SK-N-SH (cell line): ENCODE measurements around the gene PWWP2B. TPM values are rescaled to one million over a fixed set of nuclear protein-coding genes. Genes with fewer than 3 reads are reported as not detected.

Source experiments
- CTCF ChIA-PET: fragments of 300-600, 350-600 bp; formaldehyde crosslinking; extraction: SDS; loops from one replicate; lab custom pipeline; 2021; lab: Yijun Ruan, JAX
- POLR2A ChIA-PET: fragments of 350-600 bp; sonication (Branson Sonifier 250); formaldehyde crosslinking; extraction: SDS; loops from one replicate; lab custom pipeline; 2020; ENCODE audit warnings: antibody characterized with exemption, inconsistent platforms; lab: Yijun Ruan, JAX
- DNase-seq: peaks from one replicate; pipeline ENCODE4 v3.0.0; 2012
- H2AFZ ChIP-seq: fragments of 200-600 bp; sonication (generic); 2 replicates; pipeline ENCODE4 v1.8.1; 2016; ENCODE audit warnings: antibody characterized with exemption, mild to moderate bottlenecking, low read depth
- H3F3A ChIP-seq: fragments of 200-600 bp; sonication (generic); replicated peaks from 2 replicates; pipeline ENCODE3; 2016; ENCODE audit warnings: antibody characterized with exemption, mild to moderate bottlenecking; ENCODE audit not compliant: insufficient read depth
- H3K27ac ChIP-seq, 2 experiments: fragments of 200-500 bp in 1 of 2; fragments of 200-600 bp in 1 of 2; sonication (Bioruptor generic) in 1 of 2; sonication (generic), shearing (Covaris generic) in 1 of 2; 2 replicates each; pipeline versions ENCODE4 v1.5.1 to v1.6.1; 2014 to 2016; ENCODE audit warnings: low read depth in 2 of 2, inconsistent platforms in 1 of 2, low read length in 1 of 2, mild to moderate bottlenecking in 1 of 2, mixed read lengths in 1 of 2
- H3K27me3 ChIP-seq: fragments of 200-600 bp; sonication (generic), shearing (Covaris generic); 2 replicates; pipeline ENCODE4 v1.6.1; 2016; ENCODE audit warnings: mixed run types; ENCODE audit not compliant: insufficient read depth
- H3K36me3 ChIP-seq, 2 experiments: fragments of 200-500 bp in 1 of 2; fragments of 200-600 bp in 1 of 2; sonication (Bioruptor generic) in 1 of 2; sonication (generic) in 1 of 2; replicated peaks in 1 of 2; 2 replicates each; pipeline versions ENCODE3 to v1.5.1; 2014 to 2016; ENCODE audit warnings: low read length in 1 of 2, mild to moderate bottlenecking in 1 of 2; ENCODE audit not compliant: insufficient read depth in 2 of 2, control insufficient read depth in 1 of 2
- H3K4me1 ChIP-seq, 2 experiments: fragments of 200-500 bp in 1 of 2; fragments of 200-600 bp in 1 of 2; sonication (Bioruptor generic) in 1 of 2; sonication (generic), shearing (Covaris generic) in 1 of 2; 2 replicates each; pipeline versions ENCODE4 v1.5.1 to v1.6.1; 2014 to 2016; ENCODE audit warnings: low read depth in 1 of 2, low read length in 1 of 2, mixed run types in 1 of 2; ENCODE audit not compliant: insufficient read depth in 2 of 2, control insufficient read depth in 1 of 2
- H3K4me2 ChIP-seq: fragments of 200-600 bp; sonication (generic), shearing (Covaris generic); 2 replicates; pipeline ENCODE4 v1.6.1; 2017; ENCODE audit warnings: mixed run types
- H3K4me3 ChIP-seq, 2 experiments: fragments of 200-500 bp in 1 of 2; fragments of 200-600 bp in 1 of 2; sonication (Bioruptor generic) in 1 of 2; sonication (generic), shearing (Covaris generic) in 1 of 2; 2 replicates each; pipeline versions ENCODE4 v1.5.1 to v1.8.1; 2014 to 2016; ENCODE audit warnings: low read depth in 2 of 2, inconsistent platforms in 1 of 2, low read length in 1 of 2, mild to moderate bottlenecking in 1 of 2, mixed read lengths in 1 of 2, moderate library complexity in 1 of 2
- H3K79me2 ChIP-seq: fragments of 200-600 bp; sonication (generic); 2 replicates; pipeline ENCODE4 v1.8.1; 2017; ENCODE audit warnings: mild to moderate bottlenecking; ENCODE audit not compliant: insufficient read depth
- H3K9ac ChIP-seq: fragments of 200-600 bp; sonication (generic); 2 replicates; pipeline ENCODE4 v1.6.1; 2017; ENCODE audit warnings: mixed run types
- H3K9me2 ChIP-seq: fragments of 200-600 bp; sonication (generic); 2 replicates; pipeline ENCODE4 v1.6.1; 2017; ENCODE audit warnings: mixed run types
- H3K9me3 ChIP-seq: fragments of 200-600 bp; sonication (generic); 2 replicates; pipeline ENCODE4 v1.6.1; 2017; ENCODE audit warnings: mixed run types, mild to moderate bottlenecking, moderate library complexity
- H4K20me1 ChIP-seq: fragments of 200-600 bp; sonication (generic); 2 replicates; pipeline ENCODE4 v1.6.1; 2017; ENCODE audit warnings: mild to moderate bottlenecking, mixed run types; ENCODE audit not compliant: insufficient read depth
- CHD2 ChIP-seq: fragments of 150-350 bp; IDR thresholded peaks from 2 replicates; pipeline ENCODE4 v1.6.1; 2018; ENCODE audit warnings: low read length; ENCODE audit not compliant: partially characterized antibody
- ELF1 ChIP-seq: IDR thresholded peaks from 2 replicates; pipeline ENCODE4 v1.4.0; 2012
- EP300 ChIP-seq, 2 experiments: IDR thresholded peaks; 2 replicates each; pipeline versions ENCODE4 v1.4.0 to v1.6.1; 2012; ENCODE audit warnings: borderline replicate concordance in 1 of 2, low read depth in 1 of 2, low read length in 1 of 2
- FOSL2 ChIP-seq: IDR thresholded peaks from 2 replicates; pipeline ENCODE4 v1.4.0; 2012; ENCODE audit warnings: low read depth, mild to moderate bottlenecking, moderate library complexity, borderline replicate concordance
- FOXJ3 ChIP-seq: sonication (generic); formaldehyde crosslinking; IDR thresholded peaks from 2 replicates; pipeline ENCODE4 v1.5.1; 2020; ENCODE audit warnings: mild to moderate bottlenecking, missing genetic modification reagents
- GABPA ChIP-seq: IDR thresholded peaks from 2 replicates; pipeline ENCODE4 v1.4.0; 2012; ENCODE audit warnings: low read depth, mild to moderate bottlenecking
- GATA2 ChIP-seq: sonication (generic); formaldehyde crosslinking; IDR thresholded peaks from 2 replicates; pipeline ENCODE4 v1.5.0; 2020; ENCODE audit warnings: mild to moderate bottlenecking, missing genetic modification reagents
- NFIC ChIP-seq: IDR thresholded peaks from 2 replicates; pipeline ENCODE4 v1.4.0; 2012; ENCODE audit warnings: borderline replicate concordance
- RAD21 ChIP-seq: IDR thresholded peaks from 2 replicates; pipeline ENCODE4 v1.6.1; 2012; ENCODE audit warnings: mild to moderate bottlenecking, low read length
- RCOR1 ChIP-seq: fragments of 150-350 bp; IDR thresholded peaks from 2 replicates; pipeline ENCODE4 v1.6.1; 2017; ENCODE audit warnings: antibody characterized with exemption, low read length
- RFX5 ChIP-seq: IDR thresholded peaks from 2 replicates; pipeline ENCODE4 v1.6.1; 2012; ENCODE audit warnings: mild to moderate bottlenecking, improper control_type of control experiment, low read length
- RXRA ChIP-seq: IDR thresholded peaks from 2 replicates; pipeline ENCODE4 v1.4.0; 2012; ENCODE audit warnings: low read depth, mild to moderate bottlenecking, borderline replicate concordance
- SMC3 ChIP-seq: IDR thresholded peaks from 2 replicates; pipeline ENCODE4 v1.6.1; 2012; ENCODE audit warnings: low read depth, low read length, improper control_type of control experiment
- TCF12 ChIP-seq: IDR thresholded peaks from 2 replicates; pipeline ENCODE4 v1.4.0; 2012
- TEAD4 ChIP-seq: IDR thresholded peaks from 2 replicates; pipeline ENCODE4 v1.4.0; 2012; ENCODE audit warnings: mild to moderate bottlenecking, borderline replicate concordance; ENCODE audit not compliant: insufficient read depth
- YY1 ChIP-seq: IDR thresholded peaks from 2 replicates; pipeline ENCODE4 v1.4.0; 2012; ENCODE audit warnings: low read depth, mild to moderate bottlenecking
- WGBS: methylation state at CpG from one replicate; pipeline ENCODE4 v1.1.6; 2017; ENCODE audit warnings: low lambda C conversion rate; 5-methylcytosine and 5-hydroxymethylcytosine counted together
- polyA plus RNA-seq, 3 experiments: library from polyadenylated mRNA; depleted of rRNA; stranded (reverse); fragments of >200 nt; gene quantifications; 2 replicates each; pipeline ENCODE4 v1.2.3, GENCODE V29; 2012
- TF ChIP-seq, protein P1 (sequence below): fragments of 150-350 bp; IDR thresholded peaks from 2 replicates; pipeline ENCODE4 v1.6.1; 2016; ENCODE audit warnings: mild to moderate bottlenecking, low read depth, low read length
- TF ChIP-seq, protein P2 (sequence below): IDR thresholded peaks from 2 replicates; pipeline ENCODE4 v1.4.0; 2012; ENCODE audit warnings: low read depth
- TF ChIP-seq, protein P3 (sequence below): IDR thresholded peaks from 2 replicates; pipeline ENCODE4 v1.4.0; 2012; ENCODE audit warnings: low read depth, borderline replicate concordance
- TF ChIP-seq, protein P4 (sequence below): IDR thresholded peaks from 2 replicates; pipeline ENCODE4; 2012

The PWWP2B gene
- polyA plus RNA-seq, 1 of the 3 experiments (the other 2 are of a cell fraction) = 2.4 TPM

DNA sequence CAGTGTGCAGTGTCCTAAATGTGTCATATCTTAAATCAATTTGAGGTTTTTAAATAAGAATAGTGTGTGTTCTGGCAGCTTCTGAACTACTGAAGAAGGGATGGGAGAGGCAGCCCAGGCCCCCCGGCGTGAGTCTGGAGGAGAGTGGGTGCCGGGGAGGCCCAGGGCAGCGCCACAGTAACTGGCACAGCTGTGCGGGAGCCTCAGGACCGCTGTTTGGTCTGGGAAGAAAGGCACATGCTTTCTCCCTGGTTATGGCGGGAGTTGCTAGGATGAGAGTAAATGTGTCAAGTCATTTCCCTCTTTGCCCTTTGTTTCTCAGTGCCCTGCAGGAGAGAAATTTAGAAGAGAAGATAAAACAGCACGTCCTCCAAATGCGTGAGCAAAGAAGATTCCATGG is 31.9 kb upstream of the PWWP2B start:
- POLR2A ChIA-PET = no interaction called here
- Histone ChIP-seq H3K9me2 (no peaks in the 10 kb centered on the region), H3K27ac (no peak overlapping the region), H3F3A (no peaks in the 10 kb centered on the region), H3K9me3 (no peaks in the 10 kb centered on the region), H3K36me3 (peaks cover 6 to 31% of the 10 kb centered on the region in 2 experiments), H3K79me2 (no peaks in the 10 kb centered on the region), H3K4me1 (no peaks in the 10 kb centered on the region), H3K9ac (no peak overlapping the region), H3K27me3 (no peaks in the 10 kb centered on the region), H2AFZ (no peak overlapping the region), H3K4me2 (no peak overlapping the region), H4K20me1 (no peaks in the 10 kb centered on the region), H3K4me3 (no peak overlapping the region)
- no peak for DNase-seq
- CTCF ChIA-PET = no interaction called here
- WGBS = 81% methylated on average over 8 of the region's 9 CpGs
- TF ChIP-seq, protein P1, sequence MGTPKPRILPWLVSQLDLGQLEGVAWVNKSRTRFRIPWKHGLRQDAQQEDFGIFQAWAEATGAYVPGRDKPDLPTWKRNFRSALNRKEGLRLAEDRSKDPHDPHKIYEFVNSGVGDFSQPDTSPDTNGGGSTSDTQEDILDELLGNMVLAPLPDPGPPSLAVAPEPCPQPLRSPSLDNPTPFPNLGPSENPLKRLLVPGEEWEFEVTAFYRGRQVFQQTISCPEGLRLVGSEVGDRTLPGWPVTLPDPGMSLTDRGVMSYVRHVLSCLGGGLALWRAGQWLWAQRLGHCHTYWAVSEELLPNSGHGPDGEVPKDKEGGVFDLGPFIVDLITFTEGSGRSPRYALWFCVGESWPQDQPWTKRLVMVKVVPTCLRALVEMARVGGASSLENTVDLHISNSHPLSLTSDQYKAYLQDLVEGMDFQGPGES = no peak
- TF ChIP-seq, protein P2, sequence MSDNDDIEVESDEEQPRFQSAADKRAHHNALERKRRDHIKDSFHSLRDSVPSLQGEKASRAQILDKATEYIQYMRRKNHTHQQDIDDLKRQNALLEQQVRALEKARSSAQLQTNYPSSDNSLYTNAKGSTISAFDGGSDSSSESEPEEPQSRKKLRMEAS = no peak
- TF ChIP-seq SMC3 (no peak), FOXJ3 (no peak), ELF1 (no peak), TCF12 (no peak)

DNA sequence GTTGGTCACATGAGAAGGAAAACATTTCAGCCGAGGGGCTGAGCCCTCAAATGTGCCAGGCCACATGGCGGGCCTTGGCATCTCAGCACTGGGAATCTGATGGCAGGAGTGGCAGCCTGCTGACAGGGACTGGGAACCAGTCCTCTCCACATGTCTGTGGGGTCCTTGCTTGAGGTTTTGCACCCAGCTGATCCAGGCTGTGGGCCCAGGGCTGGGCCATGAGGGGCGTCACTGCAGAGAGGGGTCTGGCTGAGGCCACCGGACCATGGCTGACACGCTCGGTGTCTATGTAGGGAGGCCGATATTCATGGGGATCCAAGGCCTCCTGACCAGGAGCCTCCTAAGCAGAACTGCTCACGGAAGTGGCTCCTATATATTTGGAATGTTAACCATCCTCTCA is 31.0 kb upstream of the PWWP2B start:
- Histone ChIP-seq H3K79me2 (no peaks in the 10 kb centered on the region), H3K9me2 (no peaks in the 10 kb centered on the region), H3K27me3 (no peaks in the 10 kb centered on the region), H3K9ac (no peak overlapping the region), H3K9me3 (no peaks in the 10 kb centered on the region), H3K36me3 (peaks cover 6 to 31% of the 10 kb centered on the region in 2 experiments), H3K4me2 (no peak overlapping the region), H3K27ac (no peak overlapping the region), H2AFZ (no peak overlapping the region), H4K20me1 (no peaks in the 10 kb centered on the region), H3K4me3 (no peak overlapping the region), H3K4me1 (no peaks in the 10 kb centered on the region), H3F3A (no peaks in the 10 kb centered on the region)
- ChIA-PET POLR2A (no interaction called here), CTCF (no interaction called here)
- TF ChIP-seq RFX5 (no peak), FOXJ3 (no peak), SMC3 (no peak), TCF12 (no peak), TEAD4 (no peak), ELF1 (no peak)
- 95% methylated on average over 7 of the region's 8 CpGs for WGBS
- DNase-seq = no peak

DNA sequence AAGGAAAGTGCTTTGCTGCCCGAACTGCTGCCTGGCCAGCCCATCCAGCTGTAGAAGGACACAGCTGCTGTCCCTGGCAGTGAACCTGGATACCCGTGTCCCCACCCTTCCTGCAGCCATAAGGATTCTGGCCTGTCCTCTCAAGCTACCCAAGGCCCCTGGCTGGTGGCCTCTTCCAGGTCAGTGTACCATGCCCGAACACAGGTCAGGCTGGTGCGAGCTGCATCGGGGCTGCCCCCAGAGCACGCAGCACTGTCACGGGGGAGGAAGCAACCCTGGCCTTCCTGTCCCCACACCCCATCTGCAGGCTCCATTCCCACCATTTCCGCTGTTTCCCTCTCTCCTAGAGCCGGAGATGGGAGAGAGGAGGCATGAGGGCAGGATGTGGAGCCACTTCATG is 30.5 kb upstream of the PWWP2B start:
- H3K79me2 ChIP-seq = no peaks in the 10 kb centered on the region
- ChIA-PET CTCF (no interaction called here), POLR2A (no interaction called here)
- no peak overlapping the region for H2AFZ ChIP-seq
- no peak for DNase-seq
- no peaks in the 10 kb centered on the region for H3K9me2 ChIP-seq
- no peak overlapping the region for H3K27ac ChIP-seq
- H3K36me3 ChIP-seq = peaks cover 6 to 31% of the 10 kb centered on the region in 2 experiments
- no peaks in the 10 kb centered on the region for H3K27me3 ChIP-seq
- WGBS = 86% methylated on average over 6 of the region's 9 CpGs
- H3K9ac ChIP-seq = no peak overlapping the region
- no peak overlapping the region for H3K4me3 ChIP-seq
- H4K20me1 ChIP-seq = no peaks in the 10 kb centered on the region
- H3F3A ChIP-seq = no peaks in the 10 kb centered on the region
- no peak overlapping the region for H3K4me2 ChIP-seq
- no peaks in the 10 kb centered on the region for H3K9me3 ChIP-seq
- no peaks in the 10 kb centered on the region for H3K4me1 ChIP-seq
- TF ChIP-seq RXRA = no peak
- no peak for TF ChIP-seq GABPA
- TF ChIP-seq, protein P3, sequence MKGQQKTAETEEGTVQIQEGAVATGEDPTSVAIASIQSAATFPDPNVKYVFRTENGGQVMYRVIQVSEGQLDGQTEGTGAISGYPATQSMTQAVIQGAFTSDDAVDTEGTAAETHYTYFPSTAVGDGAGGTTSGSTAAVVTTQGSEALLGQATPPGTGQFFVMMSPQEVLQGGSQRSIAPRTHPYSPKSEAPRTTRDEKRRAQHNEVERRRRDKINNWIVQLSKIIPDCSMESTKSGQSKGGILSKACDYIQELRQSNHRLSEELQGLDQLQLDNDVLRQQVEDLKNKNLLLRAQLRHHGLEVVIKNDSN = no peak
- TF ChIP-seq, protein P1 = no peak
- no peak for TF ChIP-seq ELF1
- no peak for TF ChIP-seq EP300 (IDR thresholded peaks at IDR 0.05; ENCODE audit: borderline replicate concordance in 1 of 2, low read depth in 1 of 2, low read length in 1 of 2)
- TF ChIP-seq, protein P4, sequence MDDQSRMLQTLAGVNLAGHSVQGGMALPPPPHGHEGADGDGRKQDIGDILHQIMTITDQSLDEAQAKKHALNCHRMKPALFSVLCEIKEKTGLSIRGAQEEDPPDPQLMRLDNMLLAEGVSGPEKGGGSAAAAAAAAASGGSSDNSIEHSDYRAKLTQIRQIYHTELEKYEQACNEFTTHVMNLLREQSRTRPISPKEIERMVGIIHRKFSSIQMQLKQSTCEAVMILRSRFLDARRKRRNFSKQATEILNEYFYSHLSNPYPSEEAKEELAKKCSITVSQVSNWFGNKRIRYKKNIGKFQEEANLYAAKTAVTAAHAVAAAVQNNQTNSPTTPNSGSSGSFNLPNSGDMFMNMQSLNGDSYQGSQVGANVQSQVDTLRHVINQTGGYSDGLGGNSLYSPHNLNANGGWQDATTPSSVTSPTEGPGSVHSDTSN = no peak
- TF ChIP-seq GATA2 (CRISPR knock-in tag) = no peak
- no peak for TF ChIP-seq RAD21
- no peak for TF ChIP-seq FOXJ3
- no peak for TF ChIP-seq RCOR1
- TF ChIP-seq FOSL2 = no peak
- no peak for TF ChIP-seq YY1
- no peak for TF ChIP-seq NFIC
- no peak for TF ChIP-seq CHD2
- TF ChIP-seq RFX5 = no peak
